Uterus (tissue), 4 donors: ENCODE measurements around the gene RGS7. TPM values are rescaled to one million over a fixed set of nuclear protein-coding genes. Genes with fewer than 3 reads are reported as not detected.
"Not testable (repeated sequence)": the region's sequence is repeated elsewhere in the genome, so short reads cannot be mapped to it uniquely, and the experiment has no call there.

Experiments
- DNase-seq, 2 donors: peaks; one replicate each; pipeline ENCODE4 v3.0.0-alpha.2; 2019 to 2020
- H3K27ac ChIP-seq, 2 donors: fragments of 200-600 bp; sonication (generic); 1 replicate in 1 of 2; 2 replicates in 1 of 2; pipeline ENCODE4 v1.5.1; 2016 to 2018
- H3K27me3 ChIP-seq, 2 donors: fragments of 200-600 bp; sonication (generic); one replicate each; pipeline ENCODE4 v1.5.1; 2018 to 2019; ENCODE audit warnings: control low read depth in 1 of 2
- H3K36me3 ChIP-seq, 2 donors: fragments of 200-600 bp; sonication (generic); one replicate each; pipeline ENCODE4 v1.5.1; 2019; ENCODE audit warnings: control low read depth in 1 of 2
- H3K4me1 ChIP-seq, 2 donors: fragments of 200-600 bp; sonication (generic); one replicate each; pipeline ENCODE4 v1.5.1; 2018 to 2019; ENCODE audit warnings: control low read depth in 1 of 2
- H3K4me3 ChIP-seq, 2 donors: fragments of 200-600 bp; sonication (generic); 1 replicate in 1 of 2; 2 replicates in 1 of 2; pipeline ENCODE4 v1.5.1; 2018 to 2019; ENCODE audit warnings: mild to moderate bottlenecking in 1 of 2
- H3K9me3 ChIP-seq, 2 donors: fragments of 200-600 bp; sonication (generic); one replicate each; pipeline ENCODE4 v1.5.1; 2019; ENCODE audit warnings: control low read depth in 1 of 2
- POLR2A ChIP-seq, 2 donors: fragments of 450-650 bp; IDR thresholded peaks; one replicate each; pipeline ENCODE4 v1.6.1; 2016; ENCODE audit warnings: antibody characterized with exemption in 2 of 2, mild to moderate bottlenecking in 1 of 2, moderate library complexity in 1 of 2
- intact Hi-C: fragments of 100-400 bp; cut with DNase I; formaldehyde crosslinking; loops from one replicate; pipeline ENCODE4 v1.15.1; 2023; ENCODE audit warnings: low total_unique reads
- total RNA-seq, 4 donors: library from RNA; depleted of rRNA in 3 of 4; stranded (reverse); fragments of >200 nt in 3 of 4; gene quantifications; one replicate each; pipeline versions ENCODE4 v1.1.0 to v1.2.4, GENCODE V29; 2014 to 2023
- TF ChIP-seq, protein P1 (sequence below), 4 experiments: fragments of 200-600 bp in 2 of 4; fragments of 450-650 bp in 2 of 4; sonication (generic) in 2 of 4; IDR thresholded peaks; one replicate each; pipeline ENCODE4 v1.5.1; 2016 to 2019; ENCODE audit warnings: antibody characterized with exemption in 4 of 4, mild to moderate bottlenecking in 2 of 4, moderate library complexity in 1 of 4
- donor health status: DM: yes; HTN: yes; CAD: no.

RGS7 gene
- total RNA-seq, 4 donors from 2014 or later: 0.62 TPM; not detected in 3

DNA sequence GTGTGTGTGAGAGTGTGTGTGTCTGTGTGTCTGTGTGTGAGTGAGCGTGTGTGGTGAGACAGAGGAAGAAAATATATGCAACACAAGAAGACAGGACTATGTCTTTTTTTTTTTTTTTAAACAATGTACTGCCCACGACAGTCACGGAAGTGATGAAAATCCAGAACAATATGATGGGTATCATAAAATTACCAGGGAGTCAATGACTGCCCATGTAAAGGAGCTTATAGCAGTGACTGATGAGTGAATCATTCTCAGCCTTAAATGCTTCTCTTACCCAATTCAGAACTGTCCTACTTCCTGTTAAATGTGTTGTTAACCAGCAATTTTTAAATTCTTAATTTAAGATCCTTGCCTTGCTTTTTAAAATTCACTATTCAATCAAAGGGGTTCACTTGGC lies 46.6 kb downstream of the RGS7 start:
- Histone ChIP-seq H3K27ac (no peak overlapping the region), H3K4me1 (no peaks in the 10 kb centered on the region), H3K9me3 (no peaks in the 10 kb centered on the region), H3K27me3 (no peaks in the 10 kb centered on the region), H3K4me3 (no peak overlapping the region), H3K36me3 (no peaks in the 10 kb centered on the region)
- intact Hi-C loops: no loop called here
- DNase-seq: no peak
- TF ChIP-seq POLR2A (IDR thresholded peaks at IDR 0.05): no peak
- TF ChIP-seq, protein P1, sequence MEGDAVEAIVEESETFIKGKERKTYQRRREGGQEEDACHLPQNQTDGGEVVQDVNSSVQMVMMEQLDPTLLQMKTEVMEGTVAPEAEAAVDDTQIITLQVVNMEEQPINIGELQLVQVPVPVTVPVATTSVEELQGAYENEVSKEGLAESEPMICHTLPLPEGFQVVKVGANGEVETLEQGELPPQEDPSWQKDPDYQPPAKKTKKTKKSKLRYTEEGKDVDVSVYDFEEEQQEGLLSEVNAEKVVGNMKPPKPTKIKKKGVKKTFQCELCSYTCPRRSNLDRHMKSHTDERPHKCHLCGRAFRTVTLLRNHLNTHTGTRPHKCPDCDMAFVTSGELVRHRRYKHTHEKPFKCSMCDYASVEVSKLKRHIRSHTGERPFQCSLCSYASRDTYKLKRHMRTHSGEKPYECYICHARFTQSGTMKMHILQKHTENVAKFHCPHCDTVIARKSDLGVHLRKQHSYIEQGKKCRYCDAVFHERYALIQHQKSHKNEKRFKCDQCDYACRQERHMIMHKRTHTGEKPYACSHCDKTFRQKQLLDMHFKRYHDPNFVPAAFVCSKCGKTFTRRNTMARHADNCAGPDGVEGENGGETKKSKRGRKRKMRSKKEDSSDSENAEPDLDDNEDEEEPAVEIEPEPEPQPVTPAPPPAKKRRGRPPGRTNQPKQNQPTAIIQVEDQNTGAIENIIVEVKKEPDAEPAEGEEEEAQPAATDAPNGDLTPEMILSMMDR (IDR thresholded peaks at IDR 0.05): no peak

DNA sequence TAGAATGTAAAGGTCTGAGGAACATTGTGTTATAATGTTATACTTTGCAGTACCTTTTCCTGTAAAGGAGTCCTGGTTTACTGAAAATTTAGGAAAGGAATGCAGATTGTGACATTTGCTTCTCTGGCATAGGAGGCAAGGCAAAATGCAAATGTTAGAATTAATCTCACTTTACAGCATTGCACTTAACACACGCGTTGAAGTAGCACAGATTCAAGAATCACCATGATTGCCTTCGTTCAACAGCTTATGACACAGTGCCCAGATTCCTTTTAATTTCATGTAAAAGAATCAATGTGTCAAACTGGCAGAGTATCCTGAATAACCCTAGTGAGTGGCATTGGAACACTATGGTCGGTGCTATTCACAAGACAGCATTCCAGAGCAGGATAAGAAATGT lies 47.4 kb downstream of the RGS7 start:
- Histone ChIP-seq H3K9me3 (no peaks in the 10 kb centered on the region), H3K27ac (no peak overlapping the region), H3K4me3 (no peak overlapping the region), H3K36me3 (no peaks in the 10 kb centered on the region), H3K4me1 (no peaks in the 10 kb centered on the region), H3K27me3 (no peaks in the 10 kb centered on the region)
- TF ChIP-seq POLR2A (IDR thresholded peaks at IDR 0.05): no peak
- TF ChIP-seq, protein P1 (IDR thresholded peaks at IDR 0.05): no peak
- no peak for DNase-seq
- intact Hi-C loops: no loop called here

- TF ChIP-seq, protein P1 (IDR thresholded peaks at IDR 0.05): no peak
- no peak for TF ChIP-seq POLR2A (IDR thresholded peaks at IDR 0.05)
These were observed 48.5 kb downstream of the RGS7 start for GRCh38 chr1:241308471-241308870.

GRCh38 chr1:241308011-241308410 lies 49.0 kb downstream of the RGS7 start:
- TF ChIP-seq, protein P1 (IDR thresholded peaks at IDR 0.05): no peak
- intact Hi-C loops: no loop called here
- Histone ChIP-seq H3K36me3 (no peaks in the 10 kb centered on the region), H3K27ac (no peak overlapping the region), H3K4me1 (no peaks in the 10 kb centered on the region), H3K27me3 (no peaks in the 10 kb centered on the region), H3K9me3 (no peaks in the 10 kb centered on the region), H3K4me3 (no peak overlapping the region)
- no peak for DNase-seq

More at GRCh38 chr1:241308471-241308870, 48.5 kb downstream of the RGS7 start:
- H3K4me1 ChIP-seq: no peaks in the 10 kb centered on the region
- no peaks in the 10 kb centered on the region for H3K9me3 ChIP-seq
- no peak for DNase-seq
- H3K36me3 ChIP-seq: no peaks in the 10 kb centered on the region
- H3K4me3 ChIP-seq: no peak overlapping the region
- no peak overlapping the region for H3K27ac ChIP-seq
- no peaks in the 10 kb centered on the region for H3K27me3 ChIP-seq
- intact Hi-C loops: no loop called here

DNA sequence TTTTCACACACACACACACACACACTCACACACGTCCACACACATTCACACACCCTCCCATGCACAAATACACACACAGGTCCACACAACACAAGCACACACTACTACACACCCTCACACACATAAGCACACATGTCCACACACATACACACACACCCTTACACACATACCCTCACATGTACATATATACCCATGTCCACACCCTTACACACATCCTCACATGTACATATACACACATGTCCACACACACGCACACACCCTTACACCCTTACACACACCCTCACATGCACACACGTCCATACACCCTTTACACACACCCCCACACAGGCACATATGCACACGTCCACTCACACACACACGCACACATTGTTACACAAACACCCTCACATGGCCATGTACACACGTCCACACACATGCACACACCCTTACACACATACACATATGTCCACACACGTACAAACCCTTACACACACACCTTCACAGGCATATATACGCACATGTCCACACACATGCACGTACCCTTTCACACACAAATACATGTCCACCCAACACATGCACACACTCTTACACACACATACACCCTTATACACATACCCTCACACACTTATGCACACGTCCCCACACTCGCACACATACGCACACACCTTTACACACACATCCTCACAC lies 50.7 kb downstream of the RGS7 start:
- no peaks in the 10 kb centered on the region for H3K36me3 ChIP-seq
- H3K27me3 ChIP-seq: no peaks in the 10 kb centered on the region
- TF ChIP-seq, protein P1 (IDR thresholded peaks at IDR 0.05): no peak
- no peak for TF ChIP-seq POLR2A (IDR thresholded peaks at IDR 0.05)
- H3K9me3 ChIP-seq: no peaks in the 10 kb centered on the region
- H3K4me1 ChIP-seq: no peaks in the 10 kb centered on the region
- intact Hi-C loops: no loop called here
- H3K27ac ChIP-seq: no peak overlapping the region
- no peak for DNase-seq
- no peak overlapping the region for H3K4me3 ChIP-seq

DNA sequence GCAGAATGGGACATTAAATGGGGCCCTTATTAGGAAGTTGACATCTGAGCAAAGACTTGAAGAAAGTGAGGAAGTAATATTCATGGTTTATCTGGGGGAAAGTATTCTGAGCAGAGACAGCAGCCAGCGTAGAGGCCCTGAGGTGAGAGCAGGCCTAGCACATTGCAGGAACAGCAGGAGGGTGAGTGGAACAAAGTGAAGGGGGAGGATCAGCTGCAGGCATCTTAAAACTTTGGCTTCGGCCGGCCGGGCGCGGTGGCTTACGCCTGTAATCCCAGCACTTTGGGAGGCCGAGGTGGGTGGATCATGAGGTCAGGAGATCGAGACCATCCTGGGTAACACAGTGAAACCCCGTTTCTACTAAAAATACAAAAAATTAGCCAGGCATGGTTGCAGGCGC lies 55.0 kb downstream of the RGS7 start:
- H3K4me3 ChIP-seq, H3K9me3 ChIP-seq, H3K27ac ChIP-seq, H3K36me3 ChIP-seq, intact Hi-C loops, H3K27me3 ChIP-seq, H3K4me1 ChIP-seq, DNase-seq: not testable (repeated sequence)
